Right forelimb (tissue), 1 donor: ENCODE data around the gene GFPT2.
"Not testable (repeated sequence)": the region's sequence is repeated elsewhere in the genome, so short reads cannot be mapped to it uniquely, and the experiment has no call there.

ENCODE experiments used
- DNase-seq: peaks from one replicate; pipeline ENCODE4 v3.0.0-alpha.2; 2018

GFPT2 gene

DNA sequence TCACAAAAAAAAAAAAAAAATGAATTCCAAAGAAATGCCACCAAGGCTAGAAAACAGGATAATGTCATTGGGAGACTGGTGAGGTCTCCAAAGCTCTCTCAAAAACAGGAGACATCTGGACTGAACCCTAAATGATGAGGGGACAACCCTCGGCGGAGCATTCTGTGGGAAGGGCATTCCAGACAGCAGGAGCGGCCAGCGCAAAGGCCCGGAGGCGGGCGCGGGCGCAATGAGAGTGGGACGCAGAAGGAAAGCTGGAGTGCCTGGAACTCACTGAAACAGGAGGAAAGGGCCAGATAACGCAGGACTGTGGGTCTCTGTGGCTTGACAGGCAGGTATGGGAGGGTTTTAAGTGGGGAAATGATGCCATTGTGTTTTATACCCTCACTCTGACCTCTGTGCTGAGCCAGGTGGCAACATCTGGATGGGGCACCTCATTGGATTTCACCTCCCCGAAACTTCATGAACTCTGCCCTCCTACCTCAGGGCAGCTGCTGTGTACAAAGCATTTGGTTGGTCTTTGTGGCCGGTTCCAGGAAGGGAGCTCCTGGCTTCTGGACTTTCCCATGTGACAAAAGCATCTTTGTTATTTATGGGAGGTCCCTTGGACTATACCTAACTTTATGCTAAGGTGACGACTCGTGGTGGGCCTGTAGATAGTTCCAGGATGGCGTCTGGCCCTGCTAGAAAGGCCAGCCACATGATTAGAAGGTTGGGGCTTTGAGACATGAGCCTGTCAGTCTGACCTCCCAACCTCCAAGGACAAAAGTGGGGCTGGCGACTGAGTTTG, 49.7 kb downstream of the GFPT2 start:
- no peak for DNase-seq

DNA sequence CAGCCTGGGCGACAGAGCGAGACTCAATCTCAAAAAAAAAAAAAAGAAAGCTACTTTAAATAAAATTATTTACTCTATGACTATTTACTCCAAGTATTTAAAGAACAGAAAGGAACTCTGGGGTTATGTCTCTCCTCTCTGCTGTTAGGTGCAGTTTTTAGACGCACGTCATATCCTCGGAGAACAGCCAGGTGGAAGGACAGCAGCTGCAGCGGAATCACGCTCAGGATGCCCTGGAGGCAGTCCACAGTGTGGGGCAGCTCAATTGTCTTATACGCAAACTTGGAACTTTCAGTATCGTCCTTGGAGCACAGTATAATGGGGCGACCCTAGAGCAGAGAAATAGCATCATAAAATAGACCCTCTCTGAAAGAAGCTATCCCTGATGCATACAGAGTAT, 50.9 kb downstream of the GFPT2 start:
- DNase-seq: no peak

GRCh38 chr5:180301253-180301652, 51.9 kb downstream of the GFPT2 start:
- no peak for DNase-seq

GRCh38 chr5:180299526-180299925, 53.6 kb downstream of the GFPT2 start:
- DNase-seq: no peak

- not testable (repeated sequence) for DNase-seq
Measured at GRCh38 chr5:180299014-180299413, 54.1 kb downstream of the GFPT2 start.

DNA sequence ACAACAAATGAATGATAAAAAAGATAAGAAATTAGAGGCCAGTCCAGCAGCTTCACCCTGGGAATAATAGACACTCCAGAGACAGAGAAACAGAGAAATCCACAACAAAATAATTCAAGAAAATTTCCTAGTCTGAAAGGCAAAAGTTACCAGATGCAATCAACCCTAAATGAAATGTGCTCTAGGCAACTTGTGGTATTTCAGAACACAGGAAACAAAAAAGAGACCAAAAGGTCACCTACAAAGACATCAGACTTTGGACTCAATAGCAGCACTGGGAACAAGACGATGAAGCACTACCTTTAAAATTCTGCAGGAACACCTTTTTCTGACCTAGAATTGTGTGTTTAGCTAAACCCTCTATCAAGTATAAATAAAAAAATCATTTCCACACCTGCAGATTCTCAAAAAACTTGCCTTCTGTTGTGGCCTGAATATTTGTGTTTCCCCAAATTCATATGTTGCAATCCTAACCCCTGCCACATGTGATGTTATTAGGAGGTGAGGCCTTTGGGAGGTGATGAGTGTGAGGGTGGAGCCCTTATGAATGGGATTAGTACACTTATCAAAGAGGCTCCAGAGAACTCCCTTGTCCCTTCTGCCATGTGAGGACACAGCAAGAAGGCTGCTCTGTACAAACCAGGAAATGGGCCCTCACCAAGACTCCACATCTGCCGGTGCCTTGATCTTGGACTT, 55.4 kb downstream of the GFPT2 start:
- DNase-seq: no peak

DNA sequence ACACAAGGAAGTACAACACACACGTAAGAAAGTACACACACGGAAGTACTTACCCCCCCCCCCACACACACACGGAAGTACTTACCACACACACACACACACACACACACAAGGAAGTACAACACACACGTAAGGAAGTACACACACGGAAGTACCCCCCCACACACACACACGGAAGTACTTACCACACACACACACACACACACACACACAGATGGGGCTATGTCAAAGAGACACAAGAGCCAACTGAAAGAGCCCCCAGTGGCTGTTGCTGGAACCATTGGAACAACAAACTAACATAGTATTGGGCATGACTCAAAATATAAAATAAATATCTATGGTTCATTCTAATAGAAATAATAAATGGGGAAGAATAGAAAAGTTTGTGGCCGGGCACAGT, 56.4 kb downstream of the GFPT2 start:
- DNase-seq: no peak

GRCh38 chr5:180294913-180295555, 58.1 kb downstream of the GFPT2 start:
- no peak for DNase-seq

DNA sequence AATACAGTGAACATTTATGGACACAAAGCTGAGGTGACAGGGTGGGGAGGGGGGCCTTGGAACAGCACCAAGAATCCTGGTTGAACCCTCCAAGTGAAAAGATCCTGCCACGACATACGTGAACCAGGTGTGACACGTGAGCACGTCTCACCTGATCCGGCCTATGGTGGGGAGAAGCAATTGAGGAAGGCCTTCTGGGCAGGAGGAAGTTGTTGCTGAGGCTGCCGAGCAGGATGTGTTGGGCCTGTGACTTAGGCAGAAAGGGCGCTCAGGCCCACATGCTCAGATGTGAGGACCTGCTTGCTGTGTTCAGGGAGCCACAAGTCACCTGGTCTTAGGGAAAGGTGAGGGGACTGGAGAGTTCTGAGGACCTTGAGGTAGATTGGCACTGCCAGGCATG, 58.7 kb downstream of the GFPT2 start:
- no peak for DNase-seq

DNA sequence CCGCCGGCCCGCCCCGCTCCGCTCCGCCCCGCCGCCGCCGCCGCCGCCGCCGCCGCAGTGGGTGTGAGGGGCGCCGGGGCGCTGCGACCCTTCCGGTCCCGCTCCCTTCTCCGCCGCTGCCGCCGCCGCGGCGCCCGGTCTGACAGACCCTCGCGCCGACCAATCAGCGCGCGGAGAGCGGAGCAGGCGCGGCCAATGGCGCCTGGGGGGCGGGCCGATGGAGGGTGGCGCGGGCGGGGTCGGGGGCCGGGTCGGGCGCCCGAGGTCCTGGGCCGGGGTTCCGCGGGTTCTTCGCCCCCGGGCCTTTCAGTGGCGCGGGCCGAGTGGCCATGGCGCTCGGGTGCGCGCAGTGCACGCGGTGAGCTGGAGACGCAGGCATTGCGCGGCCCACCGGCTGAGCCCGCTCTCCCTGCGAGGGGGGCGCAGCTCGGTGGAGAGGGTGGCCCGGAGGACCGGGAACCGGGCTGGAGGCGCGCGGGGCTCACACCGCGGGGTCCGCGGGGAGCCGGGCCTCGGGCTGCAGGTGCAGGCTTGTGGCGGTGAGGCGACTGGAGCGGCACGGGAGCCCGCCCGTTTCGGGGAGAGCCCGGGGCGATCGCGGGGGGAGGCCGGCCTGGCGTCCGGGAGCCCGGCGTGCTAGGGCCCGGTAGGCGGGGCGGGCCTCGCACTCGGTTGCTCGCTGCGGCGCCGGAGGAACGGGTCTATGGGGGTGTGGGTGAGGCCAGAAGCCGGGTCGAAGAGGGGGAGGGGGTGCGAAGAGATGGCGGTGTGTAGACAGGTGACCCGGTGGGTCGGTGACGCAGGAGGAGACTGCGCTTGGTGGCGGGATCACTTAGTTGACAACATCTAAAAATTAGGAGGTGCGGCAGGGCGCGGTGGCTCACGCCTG, 60.9 kb downstream of the GFPT2 start, which contains the start of gene MAPK9:
TSS of gene MAPK9 (minus strand) at position 141 of the 889 bp plus-strand sequence. CDS start 11,522 bp downstream, outside the sequence.
- DNase-seq: peak; percentile 88

GRCh38 chr5:180291234-180291940, 61.7 kb downstream of the GFPT2 start:
- DNase-seq: no peak

DNA sequence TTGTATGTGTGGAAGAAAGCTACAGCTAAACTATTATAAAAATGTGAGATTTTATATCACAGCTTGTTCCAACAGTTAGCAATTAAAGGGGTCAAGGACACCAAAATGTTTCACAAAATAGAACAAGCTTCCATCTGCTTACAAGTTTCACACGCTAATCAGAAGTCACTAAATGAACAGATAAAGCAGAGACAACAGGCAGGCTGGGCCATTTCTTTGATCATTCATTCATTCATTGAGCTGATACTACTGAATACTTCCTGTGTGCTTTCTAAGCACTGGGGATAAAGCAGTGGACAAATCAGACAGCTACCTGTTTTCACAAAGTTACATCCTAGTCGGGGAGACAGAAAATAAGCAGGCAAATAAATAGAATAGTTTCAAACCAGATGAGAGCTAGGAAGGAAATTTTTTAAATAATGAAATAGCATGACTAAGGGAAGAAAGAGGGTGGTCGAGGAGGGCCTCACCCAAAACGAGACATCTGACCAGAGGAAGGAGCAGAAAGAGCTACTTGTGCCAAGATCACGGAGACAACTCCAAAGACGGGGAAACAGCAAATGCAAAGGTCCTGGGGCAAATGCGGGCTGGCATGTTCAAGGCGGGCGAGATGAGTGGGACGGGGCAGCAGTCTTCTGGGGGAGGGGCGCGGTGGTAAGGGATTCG, 62.4 kb downstream of the GFPT2 start:
- no peak for DNase-seq

GRCh38 chr5:180289966-180290365, 63.2 kb downstream of the GFPT2 start:
- DNase-seq: no peak

DNA sequence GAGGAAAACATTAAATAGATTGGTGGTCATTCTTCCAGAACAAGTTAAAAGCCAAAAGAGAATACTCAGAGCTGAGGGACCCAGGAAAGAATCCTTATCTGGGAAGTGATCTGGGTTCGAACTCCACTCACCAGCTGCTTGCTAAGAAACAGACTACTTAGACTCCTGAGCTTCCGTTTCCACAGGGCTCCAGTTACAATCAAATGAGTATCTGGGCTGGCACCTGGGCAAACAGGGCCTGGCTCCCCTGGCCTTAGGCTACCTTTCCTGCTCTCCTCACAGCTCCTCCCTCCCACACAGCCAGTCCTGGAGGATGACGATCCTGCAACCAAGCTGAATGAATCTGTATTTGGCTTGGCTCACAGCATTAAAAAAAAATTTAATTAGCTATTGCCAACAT, 63.7 kb downstream of the GFPT2 start:
- DNase-seq: no peak

DNA sequence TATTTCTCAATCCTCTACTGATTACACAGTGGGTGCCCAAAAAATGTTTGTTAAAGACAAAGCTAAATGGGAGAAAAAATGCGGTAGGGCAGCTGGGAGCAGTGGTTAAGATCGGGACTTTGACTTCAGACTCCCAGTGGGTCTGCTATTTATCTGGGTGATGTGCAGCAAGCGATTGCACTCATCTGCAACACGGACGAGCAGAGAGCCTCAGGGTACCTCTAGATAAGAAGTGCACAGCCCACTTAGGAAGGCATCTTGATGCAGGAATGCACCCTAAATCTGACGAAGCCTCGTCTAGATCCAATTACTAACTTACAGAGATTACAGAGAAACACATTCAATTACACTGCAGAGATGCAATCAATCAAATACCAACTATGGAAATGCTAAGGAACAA, 65.3 kb downstream of the GFPT2 start:
- no peak for DNase-seq

- no peak for DNase-seq
Measured at GRCh38 chr5:180287404-180287803, 65.7 kb downstream of the GFPT2 start.

DNA sequence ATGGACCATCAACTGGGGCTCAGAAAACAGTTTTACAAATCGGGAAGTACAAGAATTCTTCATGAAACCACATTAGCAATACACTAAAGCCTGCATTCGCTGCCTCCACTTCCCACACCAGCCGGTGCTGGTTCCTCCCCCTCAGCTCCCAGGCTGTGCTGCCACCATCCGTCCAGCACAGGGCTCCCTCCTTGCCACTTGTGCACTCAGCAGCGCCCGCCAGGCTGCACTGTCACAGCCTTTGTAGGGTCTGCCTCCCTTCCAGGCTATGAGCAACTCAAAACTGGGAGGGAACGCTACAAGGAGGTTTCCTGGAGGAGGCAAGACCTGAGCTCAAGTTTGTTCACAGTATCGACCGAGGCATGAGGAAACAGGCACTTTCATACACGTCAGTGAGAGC, 69.0 kb downstream of the GFPT2 start:
- no peak for DNase-seq

DNA sequence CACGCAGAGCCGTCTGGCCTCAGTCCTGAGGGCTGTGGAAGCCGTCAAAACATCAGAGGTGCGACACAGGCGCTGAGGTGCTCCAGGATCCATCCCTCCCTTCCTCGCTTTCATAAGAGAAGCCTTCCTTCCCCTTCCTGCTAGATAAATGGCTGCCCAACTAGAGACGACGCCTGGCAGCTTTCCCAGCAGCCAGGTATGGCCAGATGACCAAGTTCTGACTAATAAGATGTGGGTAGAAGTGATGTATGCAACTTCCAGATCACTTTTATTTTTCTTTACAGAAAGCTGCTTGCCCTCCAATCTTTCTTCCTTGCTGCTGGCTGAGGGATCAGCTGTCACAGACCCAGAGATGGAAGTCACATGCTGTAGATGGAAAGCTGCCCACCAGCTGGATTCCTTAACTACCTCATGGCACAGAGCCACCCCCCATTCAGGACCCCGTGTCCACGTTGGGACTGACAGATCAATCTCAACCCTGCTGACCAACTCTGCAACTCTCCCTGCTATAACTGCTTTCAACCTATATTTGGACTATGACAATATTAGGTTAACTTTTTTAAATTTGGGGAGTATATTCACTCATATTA, 70.0 kb downstream of the GFPT2 start:
- no peak for DNase-seq

DNA sequence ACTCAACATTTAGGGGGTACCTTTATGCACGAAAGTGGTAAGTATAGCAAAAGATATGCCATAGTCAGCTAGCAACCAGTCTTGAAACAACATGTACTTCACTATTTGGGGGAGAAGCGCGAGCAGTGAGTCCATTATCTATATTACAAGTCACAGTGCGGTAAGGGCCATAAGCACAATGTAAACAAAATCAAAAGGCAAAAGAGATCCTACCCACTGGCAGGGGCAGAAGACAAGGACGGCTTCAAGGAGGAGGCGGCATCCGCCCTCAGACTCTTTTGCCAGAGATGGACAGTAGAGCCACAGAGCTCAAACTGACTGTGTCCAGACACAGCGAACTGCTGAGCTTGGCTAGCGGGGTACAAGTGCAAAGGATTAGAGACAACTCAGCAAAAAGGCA, 70.9 kb downstream of the GFPT2 start:
- DNase-seq: no peak

DNA sequence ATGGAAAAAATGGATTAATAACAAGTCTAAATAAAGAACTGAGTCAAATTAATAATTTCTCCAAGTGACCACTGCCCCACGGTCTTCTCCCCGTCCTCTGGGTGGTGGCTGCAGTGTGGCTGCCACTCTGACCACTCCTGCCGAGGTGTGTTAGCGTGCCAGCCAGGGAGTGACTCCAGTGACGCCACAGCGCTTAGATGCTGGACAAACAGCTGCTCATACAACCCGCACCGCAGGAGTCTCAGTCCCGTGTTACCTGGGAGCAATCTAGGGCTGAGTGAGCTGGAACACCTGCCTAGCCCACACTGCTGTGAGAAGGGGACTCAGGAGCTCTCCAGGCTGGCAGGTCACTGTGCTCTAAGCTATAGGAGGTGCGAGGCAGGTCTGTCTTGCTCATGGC, 71.4 kb downstream of the GFPT2 start:
- no peak for DNase-seq

DNA sequence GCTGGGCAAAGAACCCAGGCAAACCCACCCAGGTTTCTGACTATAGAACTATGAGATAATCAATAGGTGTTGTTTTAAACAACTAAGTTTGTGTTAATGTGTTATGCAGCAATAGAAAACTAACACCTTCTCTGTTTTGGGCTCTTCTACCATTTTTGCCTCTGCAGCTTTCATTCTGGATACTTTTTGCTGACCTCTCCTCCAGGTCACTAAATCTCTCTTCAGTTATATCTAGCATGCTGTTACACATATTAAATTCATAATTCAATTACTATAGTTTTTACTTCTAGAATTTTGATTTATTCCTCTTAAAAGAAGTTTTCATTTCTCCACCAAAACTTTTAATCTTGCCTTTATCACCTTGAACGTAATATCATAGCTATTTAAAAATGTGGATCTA, 78.4 kb downstream of the GFPT2 start:
- DNase-seq: no peak
